IMR-90 (cell line): Measurements from ENCODE around the gene GLCE. TPM values are rescaled to one million over a fixed set of nuclear protein-coding genes. Genes with fewer than 3 reads are reported as not detected.

Experiments
- ATAC-seq: fragments of 200-7000 bp; cut with Tn5 transposase; 2 replicates; pipeline ENCODE4 v1.9.1; 2020; ENCODE audit warnings: low read depth, mild to moderate bottlenecking, moderate library complexity
- BruUV-seq: library from RNA; stranded (reverse); fragments of 400-500 nt; replicated peaks from 2 replicates; lab custom pipeline; 2021; lab: Mats Ljungman, UMichigan
- CTCF ChIA-PET: fragments of 300-600 bp; formaldehyde crosslinking; extraction: SDS; loops from one replicate; lab custom pipeline; 2021; ENCODE audit warnings: antibody characterized with exemption; lab: Yijun Ruan, JAX
- POLR2A ChIA-PET: fragments of 300-600 bp; sonication (Branson Sonifier 250); formaldehyde crosslinking; loops from one replicate; lab custom pipeline; 2022; ENCODE audit warnings: antibody characterized with exemption; ENCODE audit not compliant: unreplicated experiment; lab: Charles Lee
- DNase-seq: peaks from one replicate; pipeline ENCODE4 v3.0.0; 2013
- H2AFZ ChIP-seq: replicated peaks from 2 replicates; pipeline ENCODE3; 2013; ENCODE audit warnings: low read length, mild to moderate bottlenecking; ENCODE audit not compliant: poor library complexity
- H2AK5ac ChIP-seq: 2 replicates; pipeline ENCODE4 v1.6.1; 2013; ENCODE audit warnings: low read depth, low read length, inconsistent platforms
- H2AK9ac ChIP-seq: replicated peaks from 2 replicates; pipeline ENCODE3; 2013; ENCODE audit warnings: mild to moderate bottlenecking, low read depth, low read length, moderate library complexity; ENCODE audit not compliant: poor library complexity
- H2BK120ac ChIP-seq: 2 replicates; pipeline ENCODE4 v1.6.1; 2013; ENCODE audit warnings: low read depth, low read length, inconsistent platforms
- H2BK15ac ChIP-seq: 3 replicates; pipeline ENCODE4 v1.6.1; 2013; ENCODE audit warnings: low read depth, low read length, inconsistent platforms
- H2BK20ac ChIP-seq: 2 replicates; pipeline ENCODE4 v1.6.1; 2013; ENCODE audit warnings: low read depth, mild to moderate bottlenecking, inconsistent platforms, low read length, moderate library complexity
- H2BK5ac ChIP-seq: 2 replicates; pipeline ENCODE4 v1.6.1; 2013; ENCODE audit warnings: mild to moderate bottlenecking, low read depth, low read length, inconsistent platforms; ENCODE audit not compliant: poor library complexity, severe bottlenecking
- H3K14ac ChIP-seq: replicated peaks from 2 replicates; pipeline ENCODE4 v1.6.1; 2013; ENCODE audit warnings: low read depth, low read length, inconsistent platforms
- H3K18ac ChIP-seq: 2 replicates; pipeline ENCODE4 v1.6.1; 2013; ENCODE audit warnings: low read depth, low read length, control low read depth
- H3K23ac ChIP-seq: 2 replicates; pipeline ENCODE4 v1.6.1; 2013; ENCODE audit warnings: low read depth, low read length, inconsistent platforms
- H3K27ac ChIP-seq: 2 replicates; pipeline ENCODE4 v1.5.1; 2013; ENCODE audit warnings: mild to moderate bottlenecking, control low read depth, low read length; ENCODE audit not compliant: insufficient read depth
- H3K27me3 ChIP-seq: 2 replicates; pipeline ENCODE4 v1.6.1; 2013; ENCODE audit warnings: low read length; ENCODE audit not compliant: control insufficient read depth, insufficient read depth
- H3K36me3 ChIP-seq: 2 replicates; pipeline ENCODE4 v1.6.1; 2013; ENCODE audit warnings: low read length, mixed read lengths; ENCODE audit not compliant: control insufficient read depth, insufficient read depth
- H3K4ac ChIP-seq: 2 replicates; pipeline ENCODE4 v1.6.1; 2013; ENCODE audit warnings: low read depth, low read length, inconsistent platforms
- H3K4me1 ChIP-seq: 2 replicates; pipeline ENCODE4 v1.6.1; 2013; ENCODE audit warnings: low read length, mixed read lengths; ENCODE audit not compliant: control insufficient read depth, insufficient read depth
- H3K4me2 ChIP-seq: 2 replicates; pipeline ENCODE4 v1.6.1; 2013; ENCODE audit warnings: low read depth, mild to moderate bottlenecking, control low read depth, low read length, moderate library complexity
- H3K4me3 ChIP-seq: 2 replicates; pipeline ENCODE4 v1.5.1; 2013; ENCODE audit warnings: low read depth, mild to moderate bottlenecking, control low read depth, low read length, moderate library complexity; ENCODE audit not compliant: insufficient read depth
- H3K56ac ChIP-seq: 2 replicates; pipeline ENCODE4 v1.6.1; 2013; ENCODE audit warnings: low read length, inconsistent platforms; ENCODE audit not compliant: insufficient read depth; ENCODE audit errors: extremely low read depth
- H3K79me1 ChIP-seq, 2 experiments: 2 replicates each; pipeline ENCODE4 v1.6.1; 2013; ENCODE audit warnings: low read length in 2 of 2, inconsistent platforms in 1 of 2, low read depth in 1 of 2
- H3K9ac ChIP-seq: 2 replicates; pipeline ENCODE4 v1.6.1; 2013; ENCODE audit warnings: low read depth, low read length, control low read depth
- H3K9me1 ChIP-seq: 2 replicates; pipeline ENCODE4 v1.6.1; 2013; ENCODE audit warnings: low read length, inconsistent platforms; ENCODE audit not compliant: insufficient read depth
- H3K9me3 ChIP-seq: 2 replicates; pipeline ENCODE4 v1.6.1; 2013; ENCODE audit warnings: low read length; ENCODE audit not compliant: control insufficient read depth, insufficient read depth
- H4K20me1 ChIP-seq: 2 replicates; pipeline ENCODE4 v1.6.1; 2013; ENCODE audit warnings: low read length, inconsistent platforms; ENCODE audit not compliant: insufficient read depth
- H4K5ac ChIP-seq: 2 replicates; pipeline ENCODE4 v1.6.1; 2013; ENCODE audit warnings: mild to moderate bottlenecking, low read depth, low read length, control low read depth
- H4K8ac ChIP-seq, 2 experiments: 2 replicates each; pipeline ENCODE4 v1.6.1; 2013; ENCODE audit warnings: low read depth in 2 of 2, low read length in 2 of 2, control low read depth in 1 of 2, inconsistent platforms in 1 of 2
- H4K91ac ChIP-seq: 2 replicates; pipeline ENCODE4 v1.6.1; 2013; ENCODE audit warnings: low read depth, low read length, inconsistent platforms; ENCODE audit not compliant: insufficient read depth
- CEBPB ChIP-seq: IDR thresholded peaks from 2 replicates; pipeline ENCODE4 v1.6.1; 2012; ENCODE audit warnings: low read depth, low read length, improper control_type of control experiment
- CHD1 ChIP-seq: IDR thresholded peaks from 2 replicates; pipeline ENCODE4 v1.6.1; 2012; ENCODE audit warnings: low read depth, low read length, improper control_type of control experiment
- CTCF ChIP-seq: conservative IDR thresholded peaks from 2 replicates; pipeline ENCODE4 v1.5.1; 2012; ENCODE audit warnings: mild to moderate bottlenecking, low read depth, low read length, improper control_type of control experiment
- ELK1 ChIP-seq: fragments of 150-350 bp; IDR thresholded peaks from 2 replicates; pipeline ENCODE4 v1.6.1; 2016; ENCODE audit warnings: low read depth, mild to moderate bottlenecking, low read length, moderate library complexity, borderline replicate concordance
- FOS ChIP-seq: fragments of 150-350 bp; IDR thresholded peaks from 2 replicates; pipeline ENCODE4 v1.6.1; 2016; ENCODE audit warnings: low read depth, low read length
- MAFK ChIP-seq: IDR thresholded peaks from 2 replicates; pipeline ENCODE4 v1.6.1; 2012; ENCODE audit warnings: low read depth, low read length, improper control_type of control experiment
- MAZ ChIP-seq: IDR thresholded peaks from 2 replicates; pipeline ENCODE4 v1.6.1; 2012; ENCODE audit warnings: low read depth, mild to moderate bottlenecking, low read length, improper control_type of control experiment, moderate library complexity, borderline replicate concordance
- POLR2A ChIP-seq: IDR thresholded peaks from 2 replicates; pipeline ENCODE4 v1.6.1; 2012; ENCODE audit warnings: mild to moderate bottlenecking, low read depth, low read length
- RAD21 ChIP-seq: IDR thresholded peaks from 2 replicates; pipeline ENCODE4 v1.6.1; 2012; ENCODE audit warnings: low read length, improper control_type of control experiment
- SMC3 ChIP-seq: fragments of 150-350 bp; IDR thresholded peaks from 2 replicates; pipeline ENCODE4 v1.6.1; 2016; ENCODE audit warnings: low read depth, mild to moderate bottlenecking, antibody characterized with exemption, low read length, moderate library complexity
- USF2 ChIP-seq: fragments of 150-350 bp; IDR thresholded peaks from 2 replicates; pipeline ENCODE4 v1.6.1; 2017; ENCODE audit warnings: mild to moderate bottlenecking, antibody characterized with exemption, low read length, low read depth
- WGBS, 2 experiments: methylation state at CpG; one replicate each; pipeline versions ENCODE4 v1.1.5 to v1.1.7; 2013; ENCODE audit warnings: missing lambda C conversion rate in 2 of 2; ENCODE audit not compliant: insufficient read length in 1 of 2; ENCODE audit errors: extremely low coverage in 2 of 2; 5-methylcytosine and 5-hydroxymethylcytosine counted together
- dilution Hi-C: fragments of 300-500 bp; cut with HindIII; formaldehyde crosslinking; loops from one replicate; pipeline ENCODE4 v1.14.3; 2018; ENCODE audit warnings: low sequenced_read_pairs; ENCODE audit not compliant: unreplicated experiment
- in situ Hi-C: fragments of 300-500 bp; cut with MboI; formaldehyde crosslinking; loops from 3 replicates; pipeline ENCODE4 v1.14.3; 2019; ENCODE audit warnings: low sequenced_read_pairs, inconsistent platforms, mixed read lengths
- intact Hi-C: fragments of 100-400 bp; cut with micrococcal nuclease; formaldehyde crosslinking; loops from 2 replicates; pipeline ENCODE4 v1.10.0; 2022
- polyA plus RNA-seq, 3 experiments: library from polyadenylated mRNA; depleted of rRNA; stranded (reverse); fragments of >200 nt; gene quantifications; 2 replicates each; pipeline ENCODE4 v1.2.3, GENCODE V29; 2012; ENCODE audit warnings: low replicate concordance in 1 of 3
- total RNA-seq: library from RNA; depleted of rRNA; stranded (reverse); fragments of >200 nt; gene quantifications from 2 replicates; pipeline ENCODE4 v1.2.3, GENCODE V29; 2012

Gene GLCE
- total and polyA plus RNA-seq, 2 of the 4 experiments (the other 2 are of a cell fraction), result 15.3 to 29.6 TPM

GRCh38 chr15:69215314-69216035 is 55.0 kb downstream of the GLCE start:
- ChIA-PET POLR2A (no interaction called here), CTCF (interaction anchor here (0.9 kb wide), 1 partner anchor 56 kb away, joined by 3 read pairs; no protein-coding TSS in a partner anchor)
- dilution Hi-C loops, result no loop called here

More at GRCh38 chr15:69215314-69216035, 55.0 kb downstream of the GLCE start:
- no peak overlapping the region for H4K91ac ChIP-seq
- DNase-seq (no peak), ATAC-seq (no peak)
- no peak overlapping the region for H3K27ac ChIP-seq
- H4K20me1 ChIP-seq, result no peaks in the 10 kb centered on the region
- no peaks in the 10 kb centered on the region for H3K9me1 ChIP-seq
- H2BK120ac ChIP-seq, result no peak overlapping the region
- no peak overlapping the region for H2BK5ac ChIP-seq
- no peak overlapping the region for H3K4me3 ChIP-seq
- in situ Hi-C loops (no loop called here), intact Hi-C loops (no loop called here)
- H3K9ac ChIP-seq, result no peak overlapping the region
- no peak overlapping the region for H2AFZ ChIP-seq
- no peak overlapping the region for H2BK20ac ChIP-seq
- H4K8ac ChIP-seq, result no peak overlapping the region
- no peak overlapping the region for H3K23ac ChIP-seq
- no peaks in the 10 kb centered on the region for H3K9me3 ChIP-seq
- H3K18ac ChIP-seq, result no peak overlapping the region
- H3K4me1 ChIP-seq, result no peaks in the 10 kb centered on the region
- no peak overlapping the region for H2AK9ac ChIP-seq
- no peaks in the 10 kb centered on the region for H3K36me3 ChIP-seq
- no peak overlapping the region for H2AK5ac ChIP-seq
- BruUV-seq, result no TSS peak
- no peak overlapping the region for H4K5ac ChIP-seq
- WGBS, 2 experiments, result no CpG with 5 or more reads among the region's 2 CpGs
- H3K79me1 ChIP-seq, result no peaks in the 10 kb centered on the region
- no peak overlapping the region for H2BK15ac ChIP-seq
- H3K4ac ChIP-seq, result no peak overlapping the region
- H3K56ac ChIP-seq, result no peak overlapping the region
- TF ChIP-seq MAFK, result no peak
- TF ChIP-seq MAZ, result no peak
- TF ChIP-seq ELK1, result no peak
- TF ChIP-seq CTCF, result no peak
- no peak for TF ChIP-seq CEBPB
- TF ChIP-seq CHD1, result no peak
- no peak for TF ChIP-seq SMC3
- TF ChIP-seq RAD21, result no peak
- TF ChIP-seq FOS, result no peak
- TF ChIP-seq USF2, result no peak
- no peak for TF ChIP-seq POLR2A
- no peak overlapping the region for H3K4me2 ChIP-seq
- H3K27me3 ChIP-seq, result no peaks in the 10 kb centered on the region
- no peak overlapping the region for H3K14ac ChIP-seq
